GM19023 (cell line): ENCODE results near the gene GATC.
"Not testable (repeated sequence)": the region's sequence is repeated elsewhere in the genome, so short reads cannot be mapped to it uniquely, and the experiment has no call there.

Experiments used
- ATAC-seq: cut with Tn5 transposase; IDR thresholded peaks from one replicate; pipeline ENCODE4 v1.9.1; 2021; ENCODE audit warnings: mild to moderate bottlenecking, moderate library complexity; ENCODE audit not compliant: unreplicated experiment

Gene GATC

GRCh38 chr12:120432772-120433525, 13.3 kb upstream of the GATC start:
- no peak for ATAC-seq

- ATAC-seq = peak; percentile 96
Observed at GRCh38 chr12:120437735-120438494, 8.3 kb upstream of the GATC start, which contains the start of gene COX6A1. Gene COX6A1, plus strand, starts transcription at chr12:120438113. Its CDS starts 14 bp downstream, at chr12:120438127.

GRCh38 chr12:120438495-120439198, 7.6 kb upstream of the GATC start:
- peak; percentile 4 for ATAC-seq

GRCh38 chr12:120439646-120440247, 6.5 kb upstream of the GATC start:
- no peak for ATAC-seq

- ATAC-seq = no peak
Observed at GRCh38 chr12:120444676-120445075, 1.6 kb upstream of the GATC start.

GRCh38 chr12:120446844-120447178, 567 bp downstream of the GATC start:
- peak; percentile 23 for ATAC-seq

GRCh38 chr12:120447992-120448391, 1.7 kb downstream of the GATC start:
- ATAC-seq = no peak

- ATAC-seq = not testable (repeated sequence)
Observed at GRCh38 chr12:120452524-120452923, 6.3 kb downstream of the GATC start.

- no peak for ATAC-seq
Observed at GRCh38 chr12:120453060-120453750, 7.0 kb downstream of the GATC start.

- ATAC-seq = no peak
Observed at GRCh38 chr12:120453977-120454376, 7.7 kb downstream of the GATC start.

GRCh38 chr12:120455302-120455701, 9.1 kb downstream of the GATC start:
- ATAC-seq = no peak

- ATAC-seq = no peak
Observed at GRCh38 chr12:120457133-120457532, 10.9 kb downstream of the GATC start.

- ATAC-seq = no peak
Observed at GRCh38 chr12:120460157-120460556, 13.9 kb downstream of the GATC start.

- ATAC-seq = no peak
Observed at GRCh38 chr12:120462099-120462640, 15.9 kb downstream of the GATC start.

- ATAC-seq = no peak
Observed at GRCh38 chr12:120463712-120464111, 17.5 kb downstream of the GATC start.

- ATAC-seq = no peak
Observed at GRCh38 chr12:120465756-120466155, 19.5 kb downstream of the GATC start.

GRCh38 chr12:120466560-120467315, 20.5 kb downstream of the GATC start:
- ATAC-seq = no peak

GRCh38 chr12:120467439-120467838, 21.2 kb downstream of the GATC start:
- no peak for ATAC-seq

GRCh38 chr12:120468325-120468820, 22.1 kb downstream of the GATC start:
- no peak for ATAC-seq
